Psoas muscle (tissue), 8 donors: ENCODE results near the gene BANK1. TPM values are rescaled to one million over a fixed set of nuclear protein-coding genes. Genes with fewer than 3 reads are reported as not detected.

Experiments
- ATAC-seq, 4 donors: fragments of 200-7000 bp; cut with Tn5 transposase; one replicate each; pipeline ENCODE4 v1.9.1; 2020; ENCODE audit warnings: moderate library complexity in 3 of 4, mild to moderate bottlenecking in 2 of 4
- DNase-seq, 2 donors: peaks; one replicate each; pipeline ENCODE4 v3.0.0-alpha.2; 2020
- H3K27ac ChIP-seq: fragments of 200-600 bp; one replicate; pipeline ENCODE4 v1.8.0; 2022
- H3K27me3 ChIP-seq, 3 donors: fragments of 200-600 bp in 1 of 3; one replicate each; pipeline versions ENCODE4 v1.6.1 to v1.8.0; 2013 to 2022; ENCODE audit warnings: low read length in 2 of 3, mild to moderate bottlenecking in 2 of 3, moderate library complexity in 1 of 3; ENCODE audit not compliant: insufficient read depth in 3 of 3
- H3K36me3 ChIP-seq, 2 donors: fragments of 200-600 bp in 1 of 2; one replicate each; pipeline versions ENCODE4 v1.6.1 to v1.8.0; 2013 to 2022; ENCODE audit warnings: low read depth in 1 of 2, mild to moderate bottlenecking in 1 of 2, moderate library complexity in 1 of 2; ENCODE audit not compliant: insufficient read depth in 1 of 2
- H3K4me1 ChIP-seq: fragments of 200-600 bp; one replicate; pipeline ENCODE4 v1.8.0; 2022
- H3K4me3 ChIP-seq: fragments of 200-600 bp; one replicate; pipeline ENCODE4 v1.8.0; 2022; ENCODE audit warnings: mild to moderate bottlenecking
- H3K9me3 ChIP-seq: fragments of 200-600 bp; one replicate; pipeline ENCODE4 v1.8.0; 2022
- CTCF ChIP-seq: fragments of 200-600 bp; IDR thresholded peaks from one replicate; pipeline ENCODE4 v1.8.0; 2022; ENCODE audit warnings: antibody characterized with exemption
- WGBS, 3 donors: extraction: QIAGEN DNeasy Blood & Tissue Kit; methylation state at CpG; one replicate each; pipeline versions ENCODE4 v1.1.6 to v1.1.7; 2013; 5-methylcytosine and 5-hydroxymethylcytosine counted together
- intact Hi-C, 2 donors: fragments of 100-400 bp; cut with DNase I; formaldehyde crosslinking; loops; one replicate each; pipeline versions ENCODE4 v1.11.0 to v1.14.2; 2022
- polyA plus RNA-seq, 3 donors: library from polyadenylated mRNA; stranded (reverse); fragments of 200-250 nt; gene quantifications; one replicate each; pipeline ENCODE4 v1.2.3, GENCODE V29; 2013
- total RNA-seq, 4 donors: library from RNA; stranded (reverse); fragmentation: NEBNext Ultra II Directional in 2 of 4; extraction: Animal tissue kit (Norgen Biotek cat#: 25700) in 2 of 4; gene quantifications; one replicate each; pipeline versions ENCODE4 v1.2.1 to v1.2.4, GENCODE V29; 2021 to 2023
- donor health status: healthy with polysubstance abuse.
- donor health status: DM: no; HTN: no; CAD: no; lungs with moderate emphysema.
- donor health status: Bipolar disorder and iron deficiency.
- donor health status: healthy.
- donor health status: DM: yes; HTN: yes; CAD: no.
- donor health status: DM: no; HTN: no; CAD: no.
- donor health status: DM: no; HTN: no; CAD: no.
- donor health status: DM: yes; HTN: yes; CAD: no.

BANK1 gene
- total and polyA plus RNA-seq, 7 donors: 0.07 to 0.55 (median 0.17) TPM

GRCh38 chr4:101958547-101958946 lies 168.0 kb downstream of the BANK1 start:
- Histone ChIP-seq H3K27me3 (no peaks in the 10 kb centered on the region), H3K36me3 (no peaks in the 10 kb centered on the region), H3K4me3 (no peak overlapping the region), H3K4me1 (no peaks in the 10 kb centered on the region), H3K9me3 (no peaks in the 10 kb centered on the region), H3K27ac (no peak overlapping the region)
- ATAC-seq (no peak), DNase-seq (no peak)
- TF ChIP-seq CTCF: no peak
- WGBS, 3 donors: 87 to 89% (median 87%) methylated on average over 3 of the region's 3 CpGs
- intact Hi-C loops: no loop called here

- no peak overlapping the region for H3K27ac ChIP-seq
- no peak overlapping the region for H3K4me3 ChIP-seq
- WGBS, 3 donors: 93% methylated on average over 4 of the region's 4 CpGs
- ATAC-seq (no peak), DNase-seq (no peak)
- H3K27me3 ChIP-seq: no peaks in the 10 kb centered on the region
- H3K4me1 ChIP-seq: no peaks in the 10 kb centered on the region
- no peak for TF ChIP-seq CTCF
- H3K9me3 ChIP-seq: no peaks in the 10 kb centered on the region
- intact Hi-C loops: no loop called here
- no peaks in the 10 kb centered on the region for H3K36me3 ChIP-seq
Measured at GRCh38 chr4:101960431-101960830, 169.9 kb downstream of the BANK1 start.

GRCh38 chr4:101961144-101961543 lies 170.6 kb downstream of the BANK1 start:
- no peak overlapping the region for H3K4me3 ChIP-seq
- no peaks in the 10 kb centered on the region for H3K27me3 ChIP-seq
- intact Hi-C loops: no loop called here
- no peak overlapping the region for H3K27ac ChIP-seq
- H3K4me1 ChIP-seq: no peaks in the 10 kb centered on the region
- no peak for TF ChIP-seq CTCF
- ATAC-seq (no peak), DNase-seq (no peak)
- no peaks in the 10 kb centered on the region for H3K9me3 ChIP-seq
- WGBS, 3 donors: 24 to 26% (median 25%) methylated on average over 1 of the region's 1 CpG
- no peaks in the 10 kb centered on the region for H3K36me3 ChIP-seq

- no peak for DNase-seq
- WGBS, 3 donors: 93 to 99% (median 96%) methylated on average over 2 of the region's 2 CpGs
- Histone ChIP-seq H3K27me3 (no peaks in the 10 kb centered on the region), H3K4me1 (no peaks in the 10 kb centered on the region), H3K36me3 (no peaks in the 10 kb centered on the region), H3K27ac (no peak overlapping the region), H3K9me3 (no peaks in the 10 kb centered on the region), H3K4me3 (no peak overlapping the region)
- TF ChIP-seq CTCF: no peak
- no peak for ATAC-seq
- intact Hi-C loops: no loop called here
Measured at GRCh38 chr4:101967697-101968346, 177.3 kb downstream of the BANK1 start.

GRCh38 chr4:101968364-101968763 lies 177.8 kb downstream of the BANK1 start:
- WGBS, 3 donors: 71 to 81% (median 81%) methylated on average over 2 of the region's 2 CpGs
- H3K4me1 ChIP-seq: no peaks in the 10 kb centered on the region
- no peaks in the 10 kb centered on the region for H3K9me3 ChIP-seq
- no peak overlapping the region for H3K4me3 ChIP-seq
- DNase-seq (no peak), ATAC-seq (no peak)
- H3K36me3 ChIP-seq: no peaks in the 10 kb centered on the region
- no peaks in the 10 kb centered on the region for H3K27me3 ChIP-seq
- H3K27ac ChIP-seq: no peak overlapping the region
- no peak for TF ChIP-seq CTCF
- intact Hi-C loops: no loop called here
